SU-DHL-6 (cell line): ENCODE data around the gene RPS26.

Experiments
- CTCF ChIP-seq: fragments of 200-600 bp; sonication (generic); IDR thresholded peaks from one replicate; pipeline ENCODE4 v1.5.1; 2017; ENCODE audit warnings: antibody characterized with exemption, mild to moderate bottlenecking, low read length, moderate library complexity; ENCODE audit not compliant: insufficient read depth, poor library complexity, severe bottlenecking
- EZH2phosphoT487 ChIP-seq: fragments of 200-600 bp; sonication (generic), shearing (Covaris generic); conservative IDR thresholded peaks from 2 replicates; pipeline ENCODE4 v1.6.1; 2018; ENCODE audit warnings: mild to moderate bottlenecking, antibody characterized with exemption, low read length, moderate library complexity, mixed read lengths

- TF ChIP-seq CTCF (no peak), EZH2phosphoT487 (no peak)
These were observed 661 bp upstream of the RPS26 start for GRCh38 chr12:56040963-56041551.
